ENCODE measurements around the gene LITAF. TPM values are rescaled to one million over a fixed set of nuclear protein-coding genes. Genes with fewer than 3 reads are reported as not detected.
"Not testable (repeated sequence)": the region's sequence is repeated elsewhere in the genome, so short reads cannot be mapped to it uniquely, and the experiment has no call there.

Gene LITAF
- total RNA-seq, 6 donors from 2014 or later: 65.8 to 281 (median 113) TPM

DNA sequence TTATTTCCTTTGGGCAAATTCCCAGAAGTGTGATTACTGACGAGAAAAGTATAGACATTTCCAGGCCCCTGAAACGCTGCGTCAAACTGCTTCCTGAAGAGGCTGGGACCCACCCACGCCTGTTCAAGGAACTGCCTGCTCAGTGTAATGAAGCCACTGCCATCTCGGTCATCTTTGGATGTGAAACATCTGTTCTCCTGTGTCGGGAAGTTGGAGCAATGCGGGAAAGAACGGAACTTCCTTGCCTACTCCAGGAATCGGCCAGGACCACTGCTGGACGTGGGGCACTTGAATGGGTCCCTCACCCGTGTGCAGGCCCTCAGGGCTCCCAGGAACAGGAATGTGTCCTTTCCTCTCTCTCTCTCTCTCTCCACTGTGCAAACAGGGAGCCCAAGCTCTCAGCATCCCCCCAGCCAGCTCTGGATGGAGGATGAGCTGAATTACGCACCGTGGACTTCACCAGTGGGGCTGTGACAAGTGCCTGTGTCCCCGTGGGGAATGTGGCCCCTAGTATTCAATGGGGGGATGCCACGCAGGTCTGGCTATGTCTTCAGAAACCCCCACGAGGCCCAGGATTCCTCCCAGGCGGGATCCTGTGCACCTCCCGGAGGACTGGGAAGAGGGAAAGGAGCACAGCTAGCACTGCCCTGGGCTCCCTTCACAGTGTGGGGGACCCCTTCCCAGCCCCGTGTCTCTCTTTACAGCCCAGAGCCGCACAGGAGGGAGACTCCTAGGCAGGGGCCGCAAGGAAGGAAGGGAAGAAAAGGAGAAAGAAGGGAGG, 18.3 kb upstream of the LITAF start:
- peaks cover 11 to 25% (median 15%) of the 10 kb centered on the region in 4 donors for H3K4me1 ChIP-seq
- TF ChIP-seq, protein P1, sequence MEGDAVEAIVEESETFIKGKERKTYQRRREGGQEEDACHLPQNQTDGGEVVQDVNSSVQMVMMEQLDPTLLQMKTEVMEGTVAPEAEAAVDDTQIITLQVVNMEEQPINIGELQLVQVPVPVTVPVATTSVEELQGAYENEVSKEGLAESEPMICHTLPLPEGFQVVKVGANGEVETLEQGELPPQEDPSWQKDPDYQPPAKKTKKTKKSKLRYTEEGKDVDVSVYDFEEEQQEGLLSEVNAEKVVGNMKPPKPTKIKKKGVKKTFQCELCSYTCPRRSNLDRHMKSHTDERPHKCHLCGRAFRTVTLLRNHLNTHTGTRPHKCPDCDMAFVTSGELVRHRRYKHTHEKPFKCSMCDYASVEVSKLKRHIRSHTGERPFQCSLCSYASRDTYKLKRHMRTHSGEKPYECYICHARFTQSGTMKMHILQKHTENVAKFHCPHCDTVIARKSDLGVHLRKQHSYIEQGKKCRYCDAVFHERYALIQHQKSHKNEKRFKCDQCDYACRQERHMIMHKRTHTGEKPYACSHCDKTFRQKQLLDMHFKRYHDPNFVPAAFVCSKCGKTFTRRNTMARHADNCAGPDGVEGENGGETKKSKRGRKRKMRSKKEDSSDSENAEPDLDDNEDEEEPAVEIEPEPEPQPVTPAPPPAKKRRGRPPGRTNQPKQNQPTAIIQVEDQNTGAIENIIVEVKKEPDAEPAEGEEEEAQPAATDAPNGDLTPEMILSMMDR (IDR thresholded peaks at IDR 0.05): no peak
- TF ChIP-seq POLR2AphosphoS5 (IDR thresholded peaks at IDR 0.05): peak; percentile 60 to 95
- peak; percentile 59 to 94 (median 80) for TF ChIP-seq EP300 (IDR thresholded peaks at IDR 0.05)
- TF ChIP-seq POLR2A (IDR thresholded peaks at IDR 0.05): peak in 1 of 4 donors; percentile 33
- no peaks in the 10 kb centered on the region for H3K27me3 ChIP-seq
- H3K36me3 ChIP-seq: no peaks in the 10 kb centered on the region
- H3K4me3 ChIP-seq: no peak overlapping the region
- H3K27ac ChIP-seq: peak overlapping the region; percentile 63 to 83 (median 78)
- no peaks in the 10 kb centered on the region for H3K9me3 ChIP-seq
- DNase-seq: peak in 1 of 2 donors; percentile 74
- peak; percentile 73 to 82 for ATAC-seq (ENCODE audit: low FRiP score in 2 of 2)
- 53 to 54% methylated on average over 18 to 21 of the region's 21 CpGs for WGBS, 2 donors

DNA sequence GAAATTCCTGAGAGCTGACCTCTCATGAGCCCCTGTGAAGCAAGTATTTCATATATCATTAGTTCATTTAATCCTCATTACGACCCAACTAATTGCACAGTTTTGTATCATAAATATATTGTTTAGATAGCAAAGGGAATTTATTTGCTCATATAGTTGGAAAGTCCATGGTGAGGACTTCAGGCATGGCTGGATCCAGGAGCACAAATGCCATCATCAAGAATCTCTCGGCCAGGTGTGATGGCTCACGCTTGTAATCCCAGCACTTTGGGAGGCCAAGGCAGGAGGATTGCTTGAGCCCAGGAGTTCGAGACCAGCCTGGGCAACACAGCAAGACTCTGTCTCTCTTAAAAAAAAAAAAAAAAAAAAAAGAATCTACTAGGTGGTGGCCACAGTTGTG, 17.6 kb upstream of the LITAF start:
- H3K27me3 ChIP-seq; DNase-seq; H3K4me3 ChIP-seq; ATAC-seq (ENCODE audit: low FRiP score in 2 of 2); H3K9me3 ChIP-seq; H3K36me3 ChIP-seq: not testable (repeated sequence)
- WGBS, 2 donors: 92 to 93% methylated on average over 4 of the region's 4 CpGs
- Histone ChIP-seq H3K4me1 (peaks cover 5 to 23% (median 11%) of the 10 kb centered on the region in 4 donors), H3K27ac (peak overlapping the region in 3 of 4 donors; percentile 77 to 83 (median 80))

- DNase-seq (no peak), ATAC-seq (ENCODE audit: low FRiP score in 2 of 2) (no peak)
- peak overlapping the region in 2 of 4 donors; percentile 77 to 80 for H3K27ac ChIP-seq
Measured at GRCh38 chr16:11603331-11603750, 16.6 kb upstream of the LITAF start.

GRCh38 chr16:11602321-11602720, 15.6 kb upstream of the LITAF start:
- no peak for ATAC-seq (ENCODE audit: low FRiP score in 2 of 2)
- no peak overlapping the region for H3K27ac ChIP-seq
- H3K27me3 ChIP-seq: no peaks in the 10 kb centered on the region
- no peak overlapping the region for H3K4me3 ChIP-seq
- TF ChIP-seq, protein P1 (IDR thresholded peaks at IDR 0.05): no peak
- TF ChIP-seq EP300 (IDR thresholded peaks at IDR 0.05) (no peak), POLR2AphosphoS5 (IDR thresholded peaks at IDR 0.05) (no peak), POLR2A (IDR thresholded peaks at IDR 0.05) (no peak)
- no peaks in the 10 kb centered on the region for H3K36me3 ChIP-seq
- no peak for DNase-seq
- H3K4me1 ChIP-seq: peaks cover 12 to 23% (median 19%) of the 10 kb centered on the region in 4 donors
- 68 to 78% methylated on average over 7 of the region's 7 CpGs for WGBS, 2 donors
- no peaks in the 10 kb centered on the region for H3K9me3 ChIP-seq

More at GRCh38 chr16:11603331-11603750, 16.6 kb upstream of the LITAF start:
- H3K27me3 ChIP-seq: no peaks in the 10 kb centered on the region
- no peaks in the 10 kb centered on the region for H3K9me3 ChIP-seq
- WGBS, 2 donors: 48 to 50% methylated on average over 10 to 12 of the region's 12 CpGs
- peaks cover 8 to 17% (median 12%) of the 10 kb centered on the region in 4 donors for H3K4me1 ChIP-seq
- no peaks in the 10 kb centered on the region for H3K36me3 ChIP-seq
- no peak overlapping the region for H3K4me3 ChIP-seq
- TF ChIP-seq, protein P1 (IDR thresholded peaks at IDR 0.05): no peak
- TF ChIP-seq POLR2AphosphoS5 (IDR thresholded peaks at IDR 0.05): no peak
- no peak for TF ChIP-seq EP300 (IDR thresholded peaks at IDR 0.05)
- TF ChIP-seq POLR2A (IDR thresholded peaks at IDR 0.05): no peak

- TF ChIP-seq POLR2AphosphoS5 (IDR thresholded peaks at IDR 0.05): no peak
- no peak for TF ChIP-seq EP300 (IDR thresholded peaks at IDR 0.05)
- no peak for TF ChIP-seq POLR2A (IDR thresholded peaks at IDR 0.05)
- TF ChIP-seq, protein P1 (IDR thresholded peaks at IDR 0.05): no peak
- no peak overlapping the region for H3K27ac ChIP-seq
- 85 to 92% methylated on average over 8 of the region's 8 CpGs for WGBS, 2 donors
- peaks cover 16 to 27% (median 23%) of the 10 kb centered on the region in 4 donors for H3K4me1 ChIP-seq
- no peaks in the 10 kb centered on the region for H3K36me3 ChIP-seq
- H3K9me3 ChIP-seq: no peaks in the 10 kb centered on the region
- H3K27me3 ChIP-seq: no peaks in the 10 kb centered on the region
- DNase-seq (no peak), ATAC-seq (ENCODE audit: low FRiP score in 2 of 2) (no peak)
- no peak overlapping the region for H3K4me3 ChIP-seq
Measured at GRCh38 chr16:11601911-11602310, 15.2 kb upstream of the LITAF start.
